Tibial nerve (tissue), 4 donors: ENCODE measurements around the gene MAML3. TPM values are rescaled to one million over a fixed set of nuclear protein-coding genes. Genes with fewer than 3 reads are reported as not detected.
A peak's percentile ranks its signal among the peaks of the same experiment; 100 is the strongest.

Source experiments
- DNase-seq, 2 donors: peaks; one replicate each; pipeline ENCODE4 v3.0.0-alpha.2; 2019; ENCODE audit warnings: low spot score in 2 of 2
- H3K27ac ChIP-seq, 4 donors: fragments of 200-600 bp; sonication (generic) in 3 of 4; one replicate each; pipeline ENCODE4 v1.5.1; 2017 to 2019; ENCODE audit warnings: mild to moderate bottlenecking in 1 of 4
- H3K27me3 ChIP-seq, 2 donors: fragments of 200-600 bp; sonication (generic) in 1 of 2; one replicate each; pipeline versions ENCODE4 v1.5.1 to v1.6.0; 2017 to 2019
- H3K36me3 ChIP-seq, 3 donors: fragments of 200-600 bp; sonication (generic); one replicate each; pipeline ENCODE4 v1.5.1; 2018 to 2019
- H3K4me1 ChIP-seq, 4 donors: fragments of 200-600 bp; sonication (generic) in 3 of 4; one replicate each; pipeline ENCODE4 v1.5.1; 2017 to 2019
- H3K4me3 ChIP-seq, 4 donors: fragments of 200-600 bp; sonication (generic) in 3 of 4; one replicate each; pipeline ENCODE4 v1.5.1; 2017 to 2019; ENCODE audit warnings: mild to moderate bottlenecking in 1 of 4, moderate library complexity in 1 of 4
- H3K9me3 ChIP-seq, 4 donors: fragments of 200-600 bp; sonication (generic) in 3 of 4; one replicate each; pipeline ENCODE4 v1.5.1; 2017 to 2019
- EP300 ChIP-seq, 2 donors: sonication (generic); formaldehyde crosslinking; IDR thresholded peaks; one replicate each; pipeline ENCODE4 v1.6.1; 2017; ENCODE audit warnings: antibody characterized with exemption in 2 of 2, mild to moderate bottlenecking in 1 of 2
- POLR2A ChIP-seq, 2 donors: fragments of 450-650 bp; IDR thresholded peaks; one replicate each; pipeline ENCODE4 v1.6.1; 2017; ENCODE audit warnings: antibody characterized with exemption in 2 of 2, mild to moderate bottlenecking in 2 of 2, moderate library complexity in 2 of 2
- WGBS, 2 donors: methylation state at CpG; one replicate each; pipeline ENCODE4 v1.1.5; 2018; 5-methylcytosine and 5-hydroxymethylcytosine counted together
- total RNA-seq, 4 donors: library from RNA; depleted of rRNA; stranded (reverse); fragments of >200 nt; gene quantifications; one replicate each; pipeline ENCODE4 v1.1.0, GENCODE V29; 2016
- TF ChIP-seq, protein P1 (sequence below), 5 experiments: fragments of 200-600 bp in 3 of 5; fragments of 450-650 bp in 2 of 5; sonication (generic) in 3 of 5; IDR thresholded peaks; one replicate each; pipeline ENCODE4 v1.5.1; 2016 to 2019; ENCODE audit warnings: antibody characterized with exemption in 5 of 5, mild to moderate bottlenecking in 3 of 5, moderate library complexity in 2 of 5

The MAML3 gene
- total RNA-seq, 4 donors from 2014 or later = 8.6 to 10.5 (median 9.4) TPM

DNA sequence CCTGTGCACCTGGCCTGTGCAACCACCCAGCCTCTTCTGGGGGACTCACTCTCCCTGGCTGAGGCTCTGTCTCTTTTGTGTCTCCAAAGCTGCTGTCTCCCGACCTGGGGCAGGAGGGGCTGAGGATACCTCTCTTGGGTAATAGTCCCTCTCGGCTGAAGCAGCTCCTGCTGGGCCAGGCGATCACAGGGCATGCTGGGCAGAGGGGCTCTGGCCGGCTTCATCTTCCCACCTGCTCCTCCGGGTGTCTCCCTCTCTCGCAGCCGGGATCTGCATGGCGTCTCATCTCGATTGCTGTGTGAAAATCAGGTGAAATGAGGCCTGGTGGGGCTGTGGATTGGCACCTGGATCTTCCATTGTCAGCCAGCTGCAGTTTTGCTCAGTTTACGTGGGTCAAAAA, 435.2 kb downstream of the MAML3 start:
- Histone ChIP-seq H3K4me3 (no peak overlapping the region), H3K27me3 (no peaks in the 10 kb centered on the region), H3K36me3 (peaks cover 0 to 43% (median 0%) of the 10 kb centered on the region in 3 donors), H3K4me1 (no peaks in the 10 kb centered on the region), H3K9me3 (no peaks in the 10 kb centered on the region), H3K27ac (no peak overlapping the region)
- TF ChIP-seq POLR2A (IDR thresholded peaks at IDR 0.05) (no peak), EP300 (IDR thresholded peaks at IDR 0.05) (no peak)
- TF ChIP-seq, protein P1, sequence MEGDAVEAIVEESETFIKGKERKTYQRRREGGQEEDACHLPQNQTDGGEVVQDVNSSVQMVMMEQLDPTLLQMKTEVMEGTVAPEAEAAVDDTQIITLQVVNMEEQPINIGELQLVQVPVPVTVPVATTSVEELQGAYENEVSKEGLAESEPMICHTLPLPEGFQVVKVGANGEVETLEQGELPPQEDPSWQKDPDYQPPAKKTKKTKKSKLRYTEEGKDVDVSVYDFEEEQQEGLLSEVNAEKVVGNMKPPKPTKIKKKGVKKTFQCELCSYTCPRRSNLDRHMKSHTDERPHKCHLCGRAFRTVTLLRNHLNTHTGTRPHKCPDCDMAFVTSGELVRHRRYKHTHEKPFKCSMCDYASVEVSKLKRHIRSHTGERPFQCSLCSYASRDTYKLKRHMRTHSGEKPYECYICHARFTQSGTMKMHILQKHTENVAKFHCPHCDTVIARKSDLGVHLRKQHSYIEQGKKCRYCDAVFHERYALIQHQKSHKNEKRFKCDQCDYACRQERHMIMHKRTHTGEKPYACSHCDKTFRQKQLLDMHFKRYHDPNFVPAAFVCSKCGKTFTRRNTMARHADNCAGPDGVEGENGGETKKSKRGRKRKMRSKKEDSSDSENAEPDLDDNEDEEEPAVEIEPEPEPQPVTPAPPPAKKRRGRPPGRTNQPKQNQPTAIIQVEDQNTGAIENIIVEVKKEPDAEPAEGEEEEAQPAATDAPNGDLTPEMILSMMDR (IDR thresholded peaks at IDR 0.05) = no peak
- DNase-seq = no peak
- 85 to 86% methylated on average over 10 of the region's 10 CpGs for WGBS, 2 donors

DNA sequence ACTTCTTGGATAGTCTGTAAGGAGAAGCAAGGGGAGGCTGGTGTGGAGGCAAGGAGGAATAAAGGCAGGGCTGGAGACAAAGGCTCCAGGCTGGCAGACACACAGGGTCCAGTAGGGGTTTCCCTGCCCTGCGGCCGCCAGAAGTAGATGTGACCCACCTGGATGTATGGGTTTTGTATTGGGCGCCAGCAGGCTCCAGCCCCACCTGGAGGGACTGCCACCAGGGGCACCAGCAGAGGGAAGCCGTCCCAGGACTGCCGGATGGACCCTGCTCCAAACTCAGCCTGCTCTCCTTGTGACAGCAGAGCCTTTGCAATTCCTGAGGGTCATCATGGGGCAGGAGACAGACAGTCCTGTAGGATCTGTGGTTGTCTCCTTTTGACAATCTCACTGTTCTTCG, 435.6 kb downstream of the MAML3 start:
- TF ChIP-seq EP300 (IDR thresholded peaks at IDR 0.05) (no peak), POLR2A (IDR thresholded peaks at IDR 0.05) (no peak)
- TF ChIP-seq, protein P1 (IDR thresholded peaks at IDR 0.05) = no peak
- Histone ChIP-seq H3K36me3 (peaks cover 0 to 43% (median 0%) of the 10 kb centered on the region in 3 donors), H3K4me1 (no peaks in the 10 kb centered on the region), H3K4me3 (no peak overlapping the region), H3K27me3 (no peaks in the 10 kb centered on the region), H3K9me3 (no peaks in the 10 kb centered on the region), H3K27ac (no peak overlapping the region)
- no peak for DNase-seq
- WGBS, 2 donors = 85 to 93% methylated on average over 6 of the region's 6 CpGs

DNA sequence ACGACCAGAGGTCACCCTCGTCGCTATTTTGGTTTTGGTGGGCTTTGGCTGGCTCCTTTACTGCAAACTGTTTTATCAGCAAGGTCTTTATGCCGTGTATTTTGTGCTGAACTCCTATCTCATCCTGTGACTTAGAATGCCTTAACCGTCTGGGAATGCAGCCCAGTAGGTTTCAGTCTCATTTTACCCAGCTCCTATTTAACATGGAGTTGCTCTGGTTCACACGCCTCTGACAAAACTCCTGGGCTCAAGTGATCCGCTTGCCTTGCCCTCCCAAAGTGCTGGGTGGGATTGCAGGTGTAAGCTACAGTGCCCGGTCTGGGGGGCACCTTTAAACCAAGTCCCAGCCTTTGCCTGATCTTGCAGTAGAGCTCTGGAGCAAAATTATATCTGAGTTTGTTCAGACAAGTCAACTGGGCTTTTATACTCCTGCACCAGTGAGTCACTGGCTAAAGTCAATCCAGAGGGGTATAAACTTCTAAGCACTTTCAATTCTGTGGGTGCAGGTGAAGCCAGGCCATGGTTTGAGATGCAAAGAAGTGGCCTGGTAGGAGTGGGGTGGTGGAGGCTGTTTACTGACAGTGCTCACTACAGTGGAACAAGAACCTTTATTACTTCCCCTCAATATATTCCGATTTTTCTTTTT, 438.1 kb downstream of the MAML3 start:
- Histone ChIP-seq H3K27me3 (no peaks in the 10 kb centered on the region), H3K9me3 (no peaks in the 10 kb centered on the region), H3K36me3 (peaks cover 0 to 43% (median 0%) of the 10 kb centered on the region in 3 donors), H3K4me3 (no peak overlapping the region), H3K4me1 (no peaks in the 10 kb centered on the region), H3K27ac (no peak overlapping the region)
- TF ChIP-seq EP300 (IDR thresholded peaks at IDR 0.05) = no peak
- TF ChIP-seq, protein P1 (IDR thresholded peaks at IDR 0.05) = peak in 1 of 5 experiments; percentile 1
- no peak for DNase-seq
- 74 to 76% methylated on average over 9 of the region's 9 CpGs for WGBS, 2 donors

DNA sequence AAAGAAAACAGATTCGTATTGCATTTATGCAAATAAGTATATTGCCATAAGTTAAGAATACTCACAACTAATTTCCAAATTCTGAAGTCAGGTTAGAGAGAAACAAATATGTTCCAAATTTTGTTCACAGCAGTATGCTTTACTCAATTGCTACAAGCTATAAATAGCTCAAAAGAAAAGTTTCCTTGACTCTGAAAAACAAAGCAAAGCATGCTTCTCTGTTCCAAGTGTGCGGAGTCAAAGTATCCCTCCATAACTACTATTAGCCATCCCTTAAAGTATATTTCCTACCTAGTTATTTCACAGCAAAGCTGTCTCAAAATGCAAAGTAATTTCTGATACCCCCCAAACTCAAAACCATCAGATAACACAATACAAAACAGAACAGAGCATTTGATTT, 441.1 kb downstream of the MAML3 start:
- Histone ChIP-seq H3K4me1 (no peaks in the 10 kb centered on the region), H3K27me3 (no peaks in the 10 kb centered on the region), H3K9me3 (no peaks in the 10 kb centered on the region), H3K36me3 (peaks cover 0 to 20% (median 0%) of the 10 kb centered on the region in 3 donors), H3K27ac (no peak overlapping the region), H3K4me3 (no peak overlapping the region)
- WGBS, 2 donors = 67 to 69% methylated on average over 2 of the region's 2 CpGs
- no peak for DNase-seq
- TF ChIP-seq, protein P1 (IDR thresholded peaks at IDR 0.05) = no peak
- no peak for TF ChIP-seq EP300 (IDR thresholded peaks at IDR 0.05)
- no peak for TF ChIP-seq POLR2A (IDR thresholded peaks at IDR 0.05)

DNA sequence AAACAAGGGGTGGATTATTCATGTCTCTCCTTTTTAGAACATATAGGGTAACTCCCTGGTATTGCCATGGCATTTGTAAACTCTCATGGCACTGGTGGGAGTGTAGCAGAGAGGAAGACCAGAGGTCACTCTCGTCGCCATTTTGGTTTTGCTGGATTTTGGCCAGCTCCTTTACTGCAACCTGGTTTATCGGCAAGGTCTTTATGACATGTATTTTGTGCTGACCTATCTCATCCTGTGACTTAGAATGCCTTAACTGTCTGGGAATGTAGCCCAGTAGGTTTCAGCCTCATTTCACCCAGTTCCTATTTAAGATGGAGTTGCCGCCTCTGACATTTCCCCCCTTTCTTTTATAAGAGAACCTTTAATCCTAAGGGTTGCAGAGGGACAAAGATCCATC, 442.5 kb downstream of the MAML3 start:
- no peaks in the 10 kb centered on the region for H3K4me1 ChIP-seq
- WGBS, 2 donors = 82 to 87% methylated on average over 4 of the region's 4 CpGs
- peaks cover 0 to 13% (median 0%) of the 10 kb centered on the region in 3 donors for H3K36me3 ChIP-seq
- H3K27me3 ChIP-seq = no peaks in the 10 kb centered on the region
- TF ChIP-seq, protein P1 (IDR thresholded peaks at IDR 0.05) = no peak
- TF ChIP-seq EP300 (IDR thresholded peaks at IDR 0.05) (no peak), POLR2A (IDR thresholded peaks at IDR 0.05) (no peak)
- H3K4me3 ChIP-seq = no peak overlapping the region
- H3K9me3 ChIP-seq = no peaks in the 10 kb centered on the region
- no peak for DNase-seq
- H3K27ac ChIP-seq = no peak overlapping the region
